Measurements from ENCODE around the gene TSPAN9. TPM values are rescaled to one million over a fixed set of nuclear protein-coding genes. Genes with fewer than 3 reads are reported as not detected.

TSPAN9 gene
- total RNA-seq, 4 donors from 2014 or later, result 27.9 to 49.1 (median 42.0) TPM

DNA sequence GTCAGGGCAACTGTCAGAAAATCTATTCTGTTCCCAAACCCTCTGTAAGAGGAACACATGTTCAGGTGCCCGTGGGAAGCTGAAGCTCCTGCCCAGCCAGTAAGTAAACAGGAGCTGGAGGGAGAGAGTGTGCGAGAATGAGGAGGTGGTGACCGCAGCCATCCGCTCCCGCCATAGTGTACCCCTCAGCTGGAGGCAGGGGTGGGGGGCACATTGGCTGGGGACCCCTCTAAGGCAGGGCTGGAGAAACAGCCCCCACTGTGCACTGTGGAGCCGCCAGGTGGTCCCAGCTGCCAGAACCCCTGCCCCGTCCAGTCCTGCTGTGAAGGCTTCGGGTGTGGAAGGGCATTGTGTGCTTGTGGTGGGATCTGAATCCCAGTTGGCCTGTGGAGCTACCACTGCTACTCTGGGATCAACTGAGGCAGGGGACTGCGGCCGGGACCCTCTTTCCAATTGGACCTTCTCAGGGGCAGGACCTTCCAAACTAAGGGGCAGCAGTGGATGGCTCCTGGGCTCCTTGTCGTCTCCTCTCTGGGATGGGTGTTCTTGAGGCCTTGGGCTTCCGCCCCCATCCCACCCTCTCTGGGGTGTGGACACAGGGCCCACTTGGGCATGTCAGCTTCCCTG lies 59.6 kb downstream of the TSPAN9 start:
- no peak for DNase-seq (ENCODE audit: low spot score in 2 of 2)
- H3K4me3 ChIP-seq (ENCODE audit: low read depth, poor library complexity, severe bottlenecking), result no peak overlapping the region
- WGBS, 2 donors, result 90 to 92% methylated on average over 11 to 12 of the region's 12 CpGs
- intact Hi-C loops (cut with DNase I; ENCODE audit: low total_unique reads), result loop anchor here (5.0 to 10.0 kb wide), 2 partner anchors 58 to 141 kb away; no protein-coding TSS in a partner anchor
- no peak for TF ChIP-seq POLR2A (IDR thresholded peaks at IDR 0.05)
- TF ChIP-seq, protein P1, sequence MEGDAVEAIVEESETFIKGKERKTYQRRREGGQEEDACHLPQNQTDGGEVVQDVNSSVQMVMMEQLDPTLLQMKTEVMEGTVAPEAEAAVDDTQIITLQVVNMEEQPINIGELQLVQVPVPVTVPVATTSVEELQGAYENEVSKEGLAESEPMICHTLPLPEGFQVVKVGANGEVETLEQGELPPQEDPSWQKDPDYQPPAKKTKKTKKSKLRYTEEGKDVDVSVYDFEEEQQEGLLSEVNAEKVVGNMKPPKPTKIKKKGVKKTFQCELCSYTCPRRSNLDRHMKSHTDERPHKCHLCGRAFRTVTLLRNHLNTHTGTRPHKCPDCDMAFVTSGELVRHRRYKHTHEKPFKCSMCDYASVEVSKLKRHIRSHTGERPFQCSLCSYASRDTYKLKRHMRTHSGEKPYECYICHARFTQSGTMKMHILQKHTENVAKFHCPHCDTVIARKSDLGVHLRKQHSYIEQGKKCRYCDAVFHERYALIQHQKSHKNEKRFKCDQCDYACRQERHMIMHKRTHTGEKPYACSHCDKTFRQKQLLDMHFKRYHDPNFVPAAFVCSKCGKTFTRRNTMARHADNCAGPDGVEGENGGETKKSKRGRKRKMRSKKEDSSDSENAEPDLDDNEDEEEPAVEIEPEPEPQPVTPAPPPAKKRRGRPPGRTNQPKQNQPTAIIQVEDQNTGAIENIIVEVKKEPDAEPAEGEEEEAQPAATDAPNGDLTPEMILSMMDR (IDR thresholded peaks at IDR 0.05), result no peak

DNA sequence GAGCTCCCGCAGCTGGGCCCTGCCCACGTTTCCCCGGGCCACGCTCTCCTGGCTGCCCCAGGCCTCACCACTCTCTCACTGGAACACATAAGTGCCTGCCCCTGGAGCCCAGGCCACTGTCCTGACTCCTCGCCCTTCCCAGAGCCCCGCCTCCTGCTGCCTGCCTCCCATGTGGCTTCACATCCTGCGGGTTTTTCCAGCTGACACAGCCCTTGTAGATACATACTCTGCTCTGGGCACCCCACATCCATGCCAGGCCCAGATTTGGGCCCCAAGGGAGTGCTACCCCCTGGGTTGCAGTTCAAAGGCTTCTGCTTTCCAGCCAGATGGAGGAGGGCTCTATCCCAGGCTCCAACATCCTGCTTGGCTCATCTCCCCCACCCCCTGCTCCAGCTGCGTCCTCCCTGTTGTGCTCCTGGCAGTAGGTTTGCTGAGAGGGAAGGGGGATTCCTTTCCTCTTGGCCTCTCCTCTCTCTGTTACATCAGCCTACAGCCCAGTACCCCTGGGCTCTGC lies 60.1 kb downstream of the TSPAN9 start:
- intact Hi-C loops (cut with DNase I; ENCODE audit: low total_unique reads), result loop anchor here (5.0 to 10.0 kb wide), 2 partner anchors 57 to 140 kb away; no protein-coding TSS in a partner anchor
- no peak overlapping the region for H3K4me3 ChIP-seq (ENCODE audit: low read depth, poor library complexity, severe bottlenecking)
- TF ChIP-seq, protein P1 (IDR thresholded peaks at IDR 0.05), result no peak
- TF ChIP-seq POLR2A (IDR thresholded peaks at IDR 0.05), result no peak
- peak in 1 of 2 donors; percentile 87 for DNase-seq (ENCODE audit: low spot score in 2 of 2)
- 28 to 37% methylated on average over 8 of the region's 8 CpGs for WGBS, 2 donors

DNA sequence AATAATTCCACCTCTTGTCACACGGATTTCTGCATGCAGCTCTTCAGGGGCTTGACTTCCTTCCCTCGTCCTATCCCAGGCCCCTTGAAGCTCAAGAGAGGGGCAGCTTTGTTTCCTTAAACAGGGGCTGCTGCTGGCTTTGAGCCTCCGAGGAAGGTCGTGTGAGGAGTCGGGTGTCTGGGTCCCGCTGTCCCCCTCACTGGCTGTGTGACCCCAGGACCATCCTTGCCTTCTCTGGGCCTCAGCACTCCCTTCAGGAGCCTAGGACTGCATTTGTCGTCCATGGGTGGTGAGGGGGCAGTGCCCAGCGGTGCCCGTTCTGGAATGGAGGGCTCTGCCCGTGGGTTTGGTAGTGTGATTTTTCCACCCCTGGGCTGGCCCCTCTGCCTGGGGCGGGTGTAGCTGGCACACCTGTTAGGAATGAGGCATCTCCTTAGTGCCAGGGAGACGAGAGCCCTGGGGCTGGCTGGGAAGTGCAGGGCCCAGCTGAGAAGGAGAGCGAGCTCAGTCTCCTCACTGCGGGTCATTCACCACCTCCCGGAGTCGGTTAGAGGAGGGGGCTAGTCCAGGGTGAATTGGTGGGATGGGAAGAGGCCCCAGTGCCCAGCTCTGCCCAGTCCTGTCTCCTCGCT lies 60.8 kb downstream of the TSPAN9 start:
- no peak overlapping the region for H3K4me3 ChIP-seq (ENCODE audit: low read depth, poor library complexity, severe bottlenecking)
- WGBS, 2 donors, result 74 to 75% methylated on average over 16 to 17 of the region's 17 CpGs
- intact Hi-C loops (cut with DNase I; ENCODE audit: low total_unique reads), result loop anchor here (5.0 to 10.0 kb wide), 2 partner anchors 57 to 139 kb away; no protein-coding TSS in a partner anchor
- TF ChIP-seq, protein P1 (IDR thresholded peaks at IDR 0.05), result no peak
- TF ChIP-seq POLR2A (IDR thresholded peaks at IDR 0.05), result no peak
- no peak for DNase-seq (ENCODE audit: low spot score in 2 of 2)

DNA sequence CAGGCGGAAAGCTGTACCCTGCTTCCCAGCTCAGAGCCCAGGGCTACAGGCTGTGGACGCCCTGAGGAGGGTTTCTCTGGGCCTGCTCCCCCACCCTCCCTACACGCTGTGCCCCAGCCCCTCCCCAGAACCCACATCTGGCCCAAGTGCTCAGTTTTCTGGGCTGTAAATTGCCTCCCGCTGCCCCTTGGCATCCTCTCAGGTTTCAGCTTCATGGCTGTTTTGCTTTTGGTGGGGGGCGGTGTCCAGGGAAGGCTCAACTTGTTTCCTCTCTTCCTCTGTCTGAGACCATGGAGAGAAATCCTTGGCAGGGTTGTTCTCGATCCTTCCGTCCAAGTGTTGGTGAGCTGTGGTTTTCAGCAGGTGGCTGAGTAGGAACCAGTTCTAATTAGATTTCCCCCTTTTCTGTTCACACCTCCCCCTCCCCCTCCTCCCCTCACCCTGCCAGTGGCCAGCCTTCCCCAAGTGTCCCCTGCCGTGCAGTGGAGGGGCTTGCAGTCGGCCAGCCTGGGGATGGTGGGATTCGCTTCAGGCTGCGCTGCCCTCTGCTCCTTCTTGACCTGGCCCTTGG lies 61.8 kb downstream of the TSPAN9 start:
- intact Hi-C loops (cut with DNase I; ENCODE audit: low total_unique reads), result loop anchor here (5.0 to 10.0 kb wide), 2 partner anchors 56 to 138 kb away; no protein-coding TSS in a partner anchor
- H3K4me3 ChIP-seq (ENCODE audit: low read depth, poor library complexity, severe bottlenecking), result no peak overlapping the region
- DNase-seq (ENCODE audit: low spot score in 2 of 2), result no peak
- 73 to 77% methylated on average over 11 of the region's 11 CpGs for WGBS, 2 donors
- TF ChIP-seq, protein P1 (IDR thresholded peaks at IDR 0.05), result no peak

DNA sequence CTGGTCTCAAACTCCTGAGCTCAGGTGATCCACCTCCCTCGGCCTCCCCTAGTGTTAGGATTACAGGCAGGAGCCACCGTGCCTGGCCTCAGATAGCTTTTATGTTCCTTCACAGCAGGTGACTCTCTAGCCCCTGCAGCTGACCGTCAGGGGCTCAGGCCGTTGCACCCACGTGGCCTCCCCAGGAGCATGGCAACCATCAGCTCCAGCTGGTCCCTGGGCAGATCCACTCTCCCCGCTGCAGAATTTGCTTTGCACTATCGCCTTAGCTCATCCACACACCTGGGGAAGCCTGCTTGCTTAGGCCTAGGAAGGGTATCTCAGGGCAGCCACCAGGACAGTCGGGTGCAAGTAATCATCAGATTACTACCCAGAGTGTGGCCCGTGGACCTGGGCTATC lies 62.6 kb downstream of the TSPAN9 start:
- WGBS, 2 donors, result 93 to 94% methylated on average over 9 of the region's 9 CpGs
- no peak overlapping the region for H3K4me3 ChIP-seq (ENCODE audit: low read depth, poor library complexity, severe bottlenecking)
- no peak for DNase-seq (ENCODE audit: low spot score in 2 of 2)
- intact Hi-C loops (cut with DNase I; ENCODE audit: low total_unique reads), result loop anchor here (5.0 to 10.0 kb wide), 2 partner anchors 55 to 138 kb away; no protein-coding TSS in a partner anchor
- TF ChIP-seq, protein P1 (IDR thresholded peaks at IDR 0.05), result no peak
- no peak for TF ChIP-seq POLR2A (IDR thresholded peaks at IDR 0.05)

All from lower leg skin (tissue), 4 donors.